Thyroid gland (tissue), 4 donors: Measurements from ENCODE around the gene DOCK8. TPM values are rescaled to one million over a fixed set of nuclear protein-coding genes. Genes with fewer than 3 reads are reported as not detected.
"Not testable (repeated sequence)": the region's sequence is repeated elsewhere in the genome, so short reads cannot be mapped to it uniquely, and the experiment has no call there.

Source experiments
- DNase-seq, 2 donors: peaks; one replicate each; pipeline ENCODE4 v3.0.0-alpha.2; 2019
- H3K27ac ChIP-seq, 3 donors: fragments of 200-600 bp; sonication (generic); 1 replicate in 2 of 3; 2 replicates in 1 of 3; pipeline ENCODE4 v1.5.1; 2016 to 2019; ENCODE audit warnings: mild to moderate bottlenecking in 1 of 3, moderate library complexity in 1 of 3
- H3K27me3 ChIP-seq: fragments of 200-600 bp; sonication (generic); one replicate; pipeline ENCODE4 v1.5.1; 2019
- H3K36me3 ChIP-seq, 2 donors: fragments of 200-600 bp; sonication (generic); one replicate each; pipeline ENCODE4 v1.5.1; 2016 to 2019
- H3K4me1 ChIP-seq, 2 donors: fragments of 200-600 bp; sonication (generic); one replicate each; pipeline ENCODE4 v1.5.1; 2017 to 2019
- H3K4me3 ChIP-seq, 3 donors: fragments of 200-600 bp; sonication (generic); replicated peaks in 1 of 3; 1 replicate in 2 of 3; 2 replicates in 1 of 3; pipeline ENCODE4 v1.5.1; 2016; ENCODE audit warnings: mild to moderate bottlenecking in 1 of 3
- H3K9me3 ChIP-seq: fragments of 200-600 bp; sonication (generic); one replicate; pipeline ENCODE4 v1.5.1; 2017
- CTCF ChIP-seq, 6 experiments: fragments of 200-600 bp in 3 of 6; fragments of 450-650 bp in 3 of 6; sonication (generic) in 3 of 6; IDR thresholded peaks; one replicate each; pipeline ENCODE4 v1.5.1; 2016 to 2019; ENCODE audit warnings: antibody characterized with exemption in 6 of 6, mild to moderate bottlenecking in 2 of 6, inconsistent platforms in 1 of 6, moderate library complexity in 1 of 6
- POLR2A ChIP-seq, 2 donors: fragments of 450-650 bp; IDR thresholded peaks; one replicate each; pipeline ENCODE4 v1.6.1; 2017; ENCODE audit warnings: antibody characterized with exemption in 2 of 2, mild to moderate bottlenecking in 2 of 2, moderate library complexity in 1 of 2
- WGBS, 2 donors: methylation state at CpG; one replicate each; pipeline ENCODE4 v1.1.5; 2017; 5-methylcytosine and 5-hydroxymethylcytosine counted together
- intact Hi-C: fragments of 100-400 bp; cut with DNase I; formaldehyde crosslinking; loops from one replicate; pipeline ENCODE4 v1.15.1; 2023
- total RNA-seq, 4 donors: library from RNA; depleted of rRNA; stranded (reverse); fragments of >200 nt; gene quantifications; one replicate each; pipeline ENCODE4 v1.2.3, GENCODE V29; 2016

DOCK8 gene
- total RNA-seq, 4 donors from 2014 or later, result 10.1 to 19.5 (median 16.0) TPM

GRCh38 chr9:224582-225520, 10.2 kb downstream of the DOCK8 start:
- TF ChIP-seq POLR2A (IDR thresholded peaks at IDR 0.05) (no peak), CTCF (IDR thresholded peaks at IDR 0.05) (no peak)
- no peak for DNase-seq
- H3K9me3 ChIP-seq, result no peaks in the 10 kb centered on the region
- no peak overlapping the region for H3K4me3 ChIP-seq
- intact Hi-C loops, result no loop called here
- H3K4me1 ChIP-seq, result no peaks in the 10 kb centered on the region
- no peak overlapping the region for H3K27ac ChIP-seq
- H3K36me3 ChIP-seq, result no peaks in the 10 kb centered on the region
- 76 to 88% methylated on average over 3 of the region's 3 CpGs for WGBS, 2 donors
- no peaks in the 10 kb centered on the region for H3K27me3 ChIP-seq

GRCh38 chr9:227860-228259, 13.2 kb downstream of the DOCK8 start:
- TF ChIP-seq POLR2A (IDR thresholded peaks at IDR 0.05) (no peak), CTCF (IDR thresholded peaks at IDR 0.05) (no peak)
- Histone ChIP-seq H3K9me3 (no peaks in the 10 kb centered on the region), H3K27me3 (no peaks in the 10 kb centered on the region), H3K27ac (no peak overlapping the region), H3K4me1 (no peaks in the 10 kb centered on the region), H3K36me3 (no peaks in the 10 kb centered on the region), H3K4me3 (no peak overlapping the region)
- DNase-seq, result no peak
- 74 to 81% methylated on average over 3 of the region's 3 CpGs for WGBS, 2 donors
- intact Hi-C loops, result no loop called here

- Histone ChIP-seq H3K4me3 (no peak overlapping the region), H3K9me3 (no peaks in the 10 kb centered on the region), H3K4me1 (no peaks in the 10 kb centered on the region), H3K36me3 (no peaks in the 10 kb centered on the region), H3K27me3 (no peaks in the 10 kb centered on the region), H3K27ac (no peak overlapping the region)
- TF ChIP-seq CTCF (IDR thresholded peaks at IDR 0.05) (no peak), POLR2A (IDR thresholded peaks at IDR 0.05) (no peak)
- intact Hi-C loops, result no loop called here
- WGBS, 2 donors, result 93 to 97% methylated on average over 5 of the region's 5 CpGs
- no peak for DNase-seq
Observed at GRCh38 chr9:228929-229695, 14.4 kb downstream of the DOCK8 start.

- H3K27me3 ChIP-seq, H3K9me3 ChIP-seq, DNase-seq, H3K36me3 ChIP-seq, H3K4me1 ChIP-seq, intact Hi-C loops, H3K27ac ChIP-seq, H3K4me3 ChIP-seq: not testable (repeated sequence)
- WGBS, 2 donors, result 76 to 84% methylated on average over 1 of the region's 1 CpG
Observed at GRCh38 chr9:231625-232024, 17.0 kb downstream of the DOCK8 start.

- H3K27ac ChIP-seq, intact Hi-C loops, DNase-seq, H3K4me1 ChIP-seq, H3K9me3 ChIP-seq, H3K4me3 ChIP-seq, H3K36me3 ChIP-seq, H3K27me3 ChIP-seq: not testable (repeated sequence)
- WGBS, 2 donors, result 88 to 94% methylated on average over 1 of the region's 1 CpG
Observed at GRCh38 chr9:233708-234107, 19.0 kb downstream of the DOCK8 start.
